K562 (cell line): ENCODE results near the gene DTNBP1. TPM values are rescaled to one million over a fixed set of nuclear protein-coding genes. Genes with fewer than 3 reads are reported as not detected.

Source experiments
- ATAC-seq: fragments of 200-7000 bp; cut with Tn5 transposase; 3 replicates; pipeline ENCODE4 v1.9.1; 2020; ENCODE audit warnings: moderate library complexity
- BruUV-seq: library from RNA; stranded (reverse); fragments of 400-500 nt; replicated peaks from 2 replicates; lab custom pipeline; 2021; lab: Mats Ljungman, UMichigan
- CTCF ChIA-PET: fragments of 300-600 bp; formaldehyde crosslinking; extraction: SDS; loops from one replicate; lab custom pipeline; 2021; ENCODE audit warnings: low intra/inter-chr PET ratio; lab: Yijun Ruan, JAX
- POLR2A ChIA-PET: fragments of 300-600, 350-650 bp; sonication (Branson Sonifier 250); formaldehyde crosslinking; extraction: SDS; loops from one replicate; lab custom pipeline; 2021; ENCODE audit warnings: antibody characterized with exemption, inconsistent platforms; lab: Yijun Ruan, JAX
- DNase-seq, 4 experiments: peaks; one replicate each; pipeline versions ENCODE4 v3.0.0 to v3.0.0-alpha.2; 2011 to 2018; ENCODE audit warnings: low spot score in 3 of 4, mixed read lengths in 3 of 4; ENCODE audit errors: extremely low read depth in 1 of 4
- FAIRE-seq: peaks from 2 replicates; lab custom pipeline; 2011; peaks lifted over from hg19 to GRCh38; lab: Jason Lieb, UNC
- H2AFZ ChIP-seq: 2 replicates; pipeline ENCODE4 v1.6.0; 2011; ENCODE audit warnings: low read depth, low read length, control low read depth, inconsistent platforms
- H3K27ac ChIP-seq: fragments of 200-600 bp; 3 replicates; pipeline ENCODE4 v1.8.0; 2011; ENCODE audit warnings: low read depth, mild to moderate bottlenecking, control low read depth, inconsistent platforms, low read length, moderate library complexity, mixed read lengths; ENCODE audit errors: extremely low read depth
- H3K27me3 ChIP-seq, 2 experiments: fragments of 300-600 bp in 1 of 2; 2 replicates in 1 of 2; 3 replicates in 1 of 2; pipeline versions ENCODE4 v1.6.0 to v1.8.0; 2011; ENCODE audit warnings: inconsistent platforms in 2 of 2, low read length in 2 of 2, mild to moderate bottlenecking in 1 of 2, mixed read lengths in 1 of 2, moderate library complexity in 1 of 2; ENCODE audit not compliant: control insufficient read depth in 2 of 2, insufficient read depth in 2 of 2
- H3K36me3 ChIP-seq: fragments of 300-600 bp; 3 replicates; pipeline ENCODE4 v1.8.0; 2011; ENCODE audit warnings: mild to moderate bottlenecking, low read length, inconsistent platforms; ENCODE audit not compliant: control insufficient read depth, insufficient read depth
- H3K4me1 ChIP-seq, 2 experiments: fragments of 200-600 bp in 1 of 2; replicated peaks in 1 of 2; 2 replicates in 1 of 2; 3 replicates in 1 of 2; pipeline versions ENCODE4 v1.5.1 to v1.8.0; 2011; ENCODE audit warnings: inconsistent platforms in 2 of 2, low read length in 2 of 2, mild to moderate bottlenecking in 1 of 2, mixed read lengths in 1 of 2, moderate library complexity in 1 of 2; ENCODE audit not compliant: control insufficient read depth in 2 of 2, insufficient read depth in 2 of 2
- H3K4me2 ChIP-seq: 2 replicates; pipeline ENCODE4 v1.6.1; 2011; ENCODE audit warnings: low read length, control low read depth, inconsistent platforms, mixed read lengths; ENCODE audit not compliant: insufficient read depth
- H3K4me3 ChIP-seq: fragments of 200-600 bp; sonication (generic), shearing (Covaris generic); 2 replicates; pipeline ENCODE4 v1.5.1; 2016; ENCODE audit warnings: control low read depth, inconsistent platforms
- H3K79me2 ChIP-seq: fragments of 200-600 bp; 3 replicates; pipeline ENCODE4 v1.8.0; 2011; ENCODE audit warnings: low read length, inconsistent platforms; ENCODE audit not compliant: control insufficient read depth, insufficient read depth
- H3K9ac ChIP-seq, 2 experiments: 2 replicates each; pipeline versions ENCODE4 v1.6.0 to v1.6.1; 2011; ENCODE audit warnings: low read depth in 2 of 2, low read length in 2 of 2, control low read depth in 1 of 2, inconsistent platforms in 1 of 2, mild to moderate bottlenecking in 1 of 2, mixed read lengths in 1 of 2; ENCODE audit not compliant: insufficient read depth in 1 of 2
- H3K9me1 ChIP-seq: one replicate; pipeline ENCODE4 v1.6.0; 2011; ENCODE audit warnings: inconsistent platforms, mild to moderate bottlenecking, low read length, moderate library complexity; ENCODE audit not compliant: control insufficient read depth, insufficient read depth
- H3K9me3 ChIP-seq: replicated peaks from 2 replicates; pipeline ENCODE4 v1.5.1; 2011; ENCODE audit warnings: low read depth, low read length, inconsistent platforms; ENCODE audit not compliant: control insufficient read depth, insufficient read depth
- H4K20me1 ChIP-seq: replicated peaks from 2 replicates; pipeline ENCODE4 v1.6.1; 2011; ENCODE audit warnings: low read length, inconsistent platforms, mixed read lengths; ENCODE audit not compliant: control insufficient read depth, insufficient read depth
- CBFB ChIP-seq: sonication (generic); formaldehyde crosslinking; IDR thresholded peaks from 2 replicates; pipeline ENCODE4 v1.4.0; 2020; ENCODE audit warnings: mild to moderate bottlenecking, missing genetic modification reagents
- CREBBP ChIP-seq: IDR thresholded peaks from one replicate; pipeline ENCODE4 v1.6.1; 2012; ENCODE audit warnings: low read depth, mild to moderate bottlenecking, control low read depth, inconsistent platforms, low read length
- GATAD2A ChIP-seq: fragments of 450-650 bp; IDR thresholded peaks from 2 replicates; pipeline ENCODE4 v1.6.1; 2017
- POLR2AphosphoS5 ChIP-seq: IDR thresholded peaks from 2 replicates; pipeline ENCODE4 v1.6.1; 2011; ENCODE audit warnings: mild to moderate bottlenecking, low read depth, low read length, moderate library complexity; ENCODE audit not compliant: control insufficient read depth, insufficient read depth
- RBM39 ChIP-seq: fragments of 200-400 bp; formaldehyde crosslinking; optimal IDR thresholded peaks from 2 replicates; pipeline ENCODE3; 2018; ENCODE audit warnings: low read depth, low read length
- SMARCB1 ChIP-seq: IDR thresholded peaks from 2 replicates; pipeline ENCODE4 v1.6.1; 2011; ENCODE audit warnings: improper control_type of control experiment, low read depth; ENCODE audit not compliant: insufficient read length
- SRF ChIP-seq, 2 experiments: fragments of 250-450, 450-650 bp in 1 of 2; sonication (Bioruptor Pico) in 1 of 2; sonication (generic) in 1 of 2; formaldehyde crosslinking; IDR thresholded peaks; 2 replicates each; pipeline versions ENCODE4 v1.5.0 to v1.5.1; 2020 to 2022; ENCODE audit warnings: mild to moderate bottlenecking in 1 of 2, missing genetic modification reagents in 1 of 2
- STAG1 ChIP-seq: sonication (generic); formaldehyde crosslinking; IDR thresholded peaks from 2 replicates; pipeline ENCODE4 v1.5.0; 2020; ENCODE audit warnings: missing genetic modification reagents, borderline replicate concordance
- ZFP30 ChIP-seq: fragments of 250-450 bp; sonication (Bioruptor Pico); IDR thresholded peaks from 2 replicates; pipeline ENCODE4 v1.8.0; 2022; ENCODE audit warnings: moderate library complexity, mild to moderate bottlenecking, inconsistent platforms, borderline replicate concordance
- ZFX ChIP-seq: sonication (generic); formaldehyde crosslinking; IDR thresholded peaks from 2 replicates; pipeline ENCODE4 v1.8.0; 2022; ENCODE audit warnings: mild to moderate bottlenecking, missing genetic modification reagents, moderate library complexity
- WGBS: fragments of 100-300 bp; shearing (Covaris generic); methylation state at CpG from one replicate; pipeline ENCODE4 v1.1.6; 2016; ENCODE audit warnings: low coverage, mixed read lengths; ENCODE audit not compliant: insufficient coverage; ENCODE audit errors: missing lambda C conversion rate; 5-methylcytosine and 5-hydroxymethylcytosine counted together
- in situ Hi-C: fragments of 300-500 bp; cut with MboI; formaldehyde crosslinking; loops from 4 replicates; pipeline ENCODE4 v1.15.0; 2018; ENCODE audit warnings: inconsistent platforms, mixed read lengths
- intact Hi-C: fragments of 100-400 bp; cut with micrococcal nuclease; formaldehyde crosslinking; loops from 2 replicates; pipeline ENCODE4 v1.14.2; 2022
- polyA plus RNA-seq, 8 experiments: library from polyadenylated mRNA; depleted of rRNA in 4 of 8; stranded (reverse) in 5 of 8; unstranded in 3 of 8; fragments of >200 nt; fragmentation: Nextera tagmentation in 2 of 8; fragmentation: Illumina TruSeq in 1 of 8; extraction: Ambion mirVana in 2 of 8; extraction: Trizol in 1 of 8; gene quantifications; 2 replicates each; pipeline versions ENCODE4 v1.2.1 to v1.2.3, GENCODE V29; 2011 to 2014; ENCODE audit warnings: inconsistent platforms in 1 of 8, missing spikeins in 1 of 8
- total RNA-seq, 7 experiments: library from RNA; depleted of rRNA in 6 of 7; stranded (reverse); fragments of >200 nt in 6 of 7; fragmentation: Illumina TruSeq in 2 of 7; extraction: Trizol in 2 of 7; gene quantifications; 2 replicates each; pipeline versions ENCODE4 v1.2.1 to v1.2.3, GENCODE V29; 2011 to 2021; ENCODE audit warnings: low replicate concordance in 1 of 7
- TF ChIP-seq, protein P1 (sequence below): fragments of 450-650 bp; IDR thresholded peaks from 2 replicates; pipeline ENCODE4 v1.6.1; 2016; ENCODE audit warnings: mild to moderate bottlenecking, moderate library complexity
- TF ChIP-seq, protein P2 (sequence below): sonication (generic); formaldehyde crosslinking; IDR thresholded peaks from 2 replicates; pipeline ENCODE4 v1.9.0; 2022; ENCODE audit warnings: mild to moderate bottlenecking, missing genetic modification reagents

The DTNBP1 gene
- total and polyA plus RNA-seq, 9 of the 15 experiments (the other 6 are each of a cell fraction or from before 2014, with no cell fraction given): 16.7 to 54.5 (median 21.4) TPM

DNA sequence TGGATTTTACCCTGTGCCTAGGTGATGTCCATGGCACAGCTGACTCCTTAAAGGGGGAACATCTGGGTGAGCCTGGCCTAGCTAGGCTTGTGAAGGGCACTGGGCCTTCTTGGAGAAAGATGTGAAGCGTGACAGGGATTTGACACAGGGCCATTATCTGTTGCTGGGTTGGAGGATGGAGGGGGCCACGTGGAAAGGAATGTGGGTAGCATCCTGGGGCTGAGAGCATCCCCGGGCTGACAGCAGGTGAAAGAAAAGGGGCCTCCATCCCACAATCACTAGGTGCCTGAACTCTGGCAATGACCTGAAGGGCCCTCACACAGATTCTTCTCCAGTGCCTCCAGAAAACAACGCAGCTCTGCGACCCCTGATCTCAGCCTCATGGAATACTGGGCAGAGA, 124.7 kb downstream of the DTNBP1 start:
- BruUV-seq: no TSS peak
- CTCF ChIA-PET: no interaction called here
- ATAC-seq: no peak
- TF ChIP-seq, protein P1, sequence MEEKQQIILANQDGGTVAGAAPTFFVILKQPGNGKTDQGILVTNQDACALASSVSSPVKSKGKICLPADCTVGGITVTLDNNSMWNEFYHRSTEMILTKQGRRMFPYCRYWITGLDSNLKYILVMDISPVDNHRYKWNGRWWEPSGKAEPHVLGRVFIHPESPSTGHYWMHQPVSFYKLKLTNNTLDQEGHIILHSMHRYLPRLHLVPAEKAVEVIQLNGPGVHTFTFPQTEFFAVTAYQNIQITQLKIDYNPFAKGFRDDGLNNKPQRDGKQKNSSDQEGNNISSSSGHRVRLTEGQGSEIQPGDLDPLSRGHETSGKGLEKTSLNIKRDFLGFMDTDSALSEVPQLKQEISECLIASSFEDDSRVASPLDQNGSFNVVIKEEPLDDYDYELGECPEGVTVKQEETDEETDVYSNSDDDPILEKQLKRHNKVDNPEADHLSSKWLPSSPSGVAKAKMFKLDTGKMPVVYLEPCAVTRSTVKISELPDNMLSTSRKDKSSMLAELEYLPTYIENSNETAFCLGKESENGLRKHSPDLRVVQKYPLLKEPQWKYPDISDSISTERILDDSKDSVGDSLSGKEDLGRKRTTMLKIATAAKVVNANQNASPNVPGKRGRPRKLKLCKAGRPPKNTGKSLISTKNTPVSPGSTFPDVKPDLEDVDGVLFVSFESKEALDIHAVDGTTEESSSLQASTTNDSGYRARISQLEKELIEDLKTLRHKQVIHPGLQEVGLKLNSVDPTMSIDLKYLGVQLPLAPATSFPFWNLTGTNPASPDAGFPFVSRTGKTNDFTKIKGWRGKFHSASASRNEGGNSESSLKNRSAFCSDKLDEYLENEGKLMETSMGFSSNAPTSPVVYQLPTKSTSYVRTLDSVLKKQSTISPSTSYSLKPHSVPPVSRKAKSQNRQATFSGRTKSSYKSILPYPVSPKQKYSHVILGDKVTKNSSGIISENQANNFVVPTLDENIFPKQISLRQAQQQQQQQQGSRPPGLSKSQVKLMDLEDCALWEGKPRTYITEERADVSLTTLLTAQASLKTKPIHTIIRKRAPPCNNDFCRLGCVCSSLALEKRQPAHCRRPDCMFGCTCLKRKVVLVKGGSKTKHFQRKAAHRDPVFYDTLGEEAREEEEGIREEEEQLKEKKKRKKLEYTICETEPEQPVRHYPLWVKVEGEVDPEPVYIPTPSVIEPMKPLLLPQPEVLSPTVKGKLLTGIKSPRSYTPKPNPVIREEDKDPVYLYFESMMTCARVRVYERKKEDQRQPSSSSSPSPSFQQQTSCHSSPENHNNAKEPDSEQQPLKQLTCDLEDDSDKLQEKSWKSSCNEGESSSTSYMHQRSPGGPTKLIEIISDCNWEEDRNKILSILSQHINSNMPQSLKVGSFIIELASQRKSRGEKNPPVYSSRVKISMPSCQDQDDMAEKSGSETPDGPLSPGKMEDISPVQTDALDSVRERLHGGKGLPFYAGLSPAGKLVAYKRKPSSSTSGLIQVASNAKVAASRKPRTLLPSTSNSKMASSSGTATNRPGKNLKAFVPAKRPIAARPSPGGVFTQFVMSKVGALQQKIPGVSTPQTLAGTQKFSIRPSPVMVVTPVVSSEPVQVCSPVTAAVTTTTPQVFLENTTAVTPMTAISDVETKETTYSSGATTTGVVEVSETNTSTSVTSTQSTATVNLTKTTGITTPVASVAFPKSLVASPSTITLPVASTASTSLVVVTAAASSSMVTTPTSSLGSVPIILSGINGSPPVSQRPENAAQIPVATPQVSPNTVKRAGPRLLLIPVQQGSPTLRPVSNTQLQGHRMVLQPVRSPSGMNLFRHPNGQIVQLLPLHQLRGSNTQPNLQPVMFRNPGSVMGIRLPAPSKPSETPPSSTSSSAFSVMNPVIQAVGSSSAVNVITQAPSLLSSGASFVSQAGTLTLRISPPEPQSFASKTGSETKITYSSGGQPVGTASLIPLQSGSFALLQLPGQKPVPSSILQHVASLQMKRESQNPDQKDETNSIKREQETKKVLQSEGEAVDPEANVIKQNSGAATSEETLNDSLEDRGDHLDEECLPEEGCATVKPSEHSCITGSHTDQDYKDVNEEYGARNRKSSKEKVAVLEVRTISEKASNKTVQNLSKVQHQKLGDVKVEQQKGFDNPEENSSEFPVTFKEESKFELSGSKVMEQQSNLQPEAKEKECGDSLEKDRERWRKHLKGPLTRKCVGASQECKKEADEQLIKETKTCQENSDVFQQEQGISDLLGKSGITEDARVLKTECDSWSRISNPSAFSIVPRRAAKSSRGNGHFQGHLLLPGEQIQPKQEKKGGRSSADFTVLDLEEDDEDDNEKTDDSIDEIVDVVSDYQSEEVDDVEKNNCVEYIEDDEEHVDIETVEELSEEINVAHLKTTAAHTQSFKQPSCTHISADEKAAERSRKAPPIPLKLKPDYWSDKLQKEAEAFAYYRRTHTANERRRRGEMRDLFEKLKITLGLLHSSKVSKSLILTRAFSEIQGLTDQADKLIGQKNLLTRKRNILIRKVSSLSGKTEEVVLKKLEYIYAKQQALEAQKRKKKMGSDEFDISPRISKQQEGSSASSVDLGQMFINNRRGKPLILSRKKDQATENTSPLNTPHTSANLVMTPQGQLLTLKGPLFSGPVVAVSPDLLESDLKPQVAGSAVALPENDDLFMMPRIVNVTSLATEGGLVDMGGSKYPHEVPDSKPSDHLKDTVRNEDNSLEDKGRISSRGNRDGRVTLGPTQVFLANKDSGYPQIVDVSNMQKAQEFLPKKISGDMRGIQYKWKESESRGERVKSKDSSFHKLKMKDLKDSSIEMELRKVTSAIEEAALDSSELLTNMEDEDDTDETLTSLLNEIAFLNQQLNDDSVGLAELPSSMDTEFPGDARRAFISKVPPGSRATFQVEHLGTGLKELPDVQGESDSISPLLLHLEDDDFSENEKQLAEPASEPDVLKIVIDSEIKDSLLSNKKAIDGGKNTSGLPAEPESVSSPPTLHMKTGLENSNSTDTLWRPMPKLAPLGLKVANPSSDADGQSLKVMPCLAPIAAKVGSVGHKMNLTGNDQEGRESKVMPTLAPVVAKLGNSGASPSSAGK: no peak
- no peak for TF ChIP-seq POLR2AphosphoS5
- TF ChIP-seq CREBBP: no peak
- no peak for TF ChIP-seq RBM39
- no peak for TF ChIP-seq SRF (CRISPR knock-in tag; IDR thresholded peaks at IDR 0.05)
- TF ChIP-seq GATAD2A: no peak
- TF ChIP-seq, protein P2, sequence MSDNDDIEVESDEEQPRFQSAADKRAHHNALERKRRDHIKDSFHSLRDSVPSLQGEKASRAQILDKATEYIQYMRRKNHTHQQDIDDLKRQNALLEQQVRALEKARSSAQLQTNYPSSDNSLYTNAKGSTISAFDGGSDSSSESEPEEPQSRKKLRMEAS (CRISPR knock-in tag): no peak
- no peak for TF ChIP-seq ZFX
- no peak for TF ChIP-seq STAG1
- no peak for TF ChIP-seq ZFP30
- TF ChIP-seq SMARCB1: no peak
- no peak for TF ChIP-seq CBFB (CRISPR knock-in tag)

More for the DNA sequence above, 124.7 kb downstream of the DTNBP1 start:
- peaks cover 1% of the 10 kb centered on the region; the same call in 2 of the 3 replicates for H3K36me3 ChIP-seq
- POLR2A ChIA-PET: interaction anchor here (1.0 to 1.3 kb wide), 2 partner anchors 11 to 13 kb away, joined by 3 to 5 read pairs; no protein-coding TSS in a partner anchor
- no peak overlapping the region for H3K4me3 ChIP-seq
- no peaks in the 10 kb centered on the region for H3K9me1 ChIP-seq
- no peak overlapping the region for H3K4me2 ChIP-seq
- WGBS: 79% methylated on average over 5 of the region's 5 CpGs
- no peak overlapping the region for H3K27ac ChIP-seq
- FAIRE-seq (no peak), DNase-seq (no peak)
- intact Hi-C loops: no loop called here
- no peaks in the 10 kb centered on the region for H3K79me2 ChIP-seq
- in situ Hi-C loops: no loop called here
- H3K4me1 ChIP-seq: no peaks in the 10 kb centered on the region; a peak in 1 of 5 replicates
- H2AFZ ChIP-seq: no peak overlapping the region
- H4K20me1 ChIP-seq: no peaks in the 10 kb centered on the region
- no peak overlapping the region for H3K9ac ChIP-seq
- no peaks in the 10 kb centered on the region for H3K27me3 ChIP-seq
- H3K9me3 ChIP-seq: no peaks in the 10 kb centered on the region
